Measurements from ENCODE around the gene ATAD2B.

The ATAD2B gene

GRCh38 chr2:23912054-23912453 lies 14.9 kb downstream of the ATAD2B start:
- DNase-seq (ENCODE audit: low read depth), result no peak

- DNase-seq (ENCODE audit: low read depth), result no peak
Observed at GRCh38 chr2:23905155-23905554, 21.8 kb downstream of the ATAD2B start.

GRCh38 chr2:23904692-23905091 lies 22.2 kb downstream of the ATAD2B start:
- DNase-seq (ENCODE audit: low read depth), result no peak

- DNase-seq (ENCODE audit: low read depth), result no peak
Observed at GRCh38 chr2:23904215-23904614, 22.7 kb downstream of the ATAD2B start.

- DNase-seq (ENCODE audit: low read depth), result no peak
Observed at GRCh38 chr2:23903034-23903433, 23.9 kb downstream of the ATAD2B start.

- DNase-seq (ENCODE audit: low read depth), result no peak
Observed at GRCh38 chr2:23901966-23902846, 24.7 kb downstream of the ATAD2B start.

GRCh38 chr2:23900541-23901322 lies 26.2 kb downstream of the ATAD2B start:
- no peak for DNase-seq (ENCODE audit: low read depth)

GRCh38 chr2:23900133-23900532 lies 26.8 kb downstream of the ATAD2B start:
- no peak for DNase-seq (ENCODE audit: low read depth)

GRCh38 chr2:23871206-23871605 lies 55.7 kb downstream of the ATAD2B start:
- no peak for DNase-seq (ENCODE audit: low read depth)

- no peak for DNase-seq (ENCODE audit: low read depth)
Observed at GRCh38 chr2:23867449-23867848, 59.5 kb downstream of the ATAD2B start.

- DNase-seq (ENCODE audit: low read depth), result no peak
Observed at GRCh38 chr2:23862716-23863426, 64.1 kb downstream of the ATAD2B start.

- no peak for DNase-seq (ENCODE audit: low read depth)
Observed at GRCh38 chr2:23861952-23862351, 65.0 kb downstream of the ATAD2B start.

- DNase-seq (ENCODE audit: low read depth), result no peak
Observed at GRCh38 chr2:23859983-23860382, 66.9 kb downstream of the ATAD2B start.

GRCh38 chr2:23859234-23859633 lies 67.7 kb downstream of the ATAD2B start:
- no peak for DNase-seq (ENCODE audit: low read depth)

- no peak for DNase-seq (ENCODE audit: low read depth)
Observed at GRCh38 chr2:23850564-23851256, 76.2 kb downstream of the ATAD2B start.

GRCh38 chr2:23844905-23845304 lies 82.0 kb downstream of the ATAD2B start:
- DNase-seq (ENCODE audit: low read depth), result no peak

- no peak for DNase-seq (ENCODE audit: low read depth)
Observed at GRCh38 chr2:23843051-23843976, 83.6 kb downstream of the ATAD2B start.

GRCh38 chr2:23839919-23840578 lies 86.9 kb downstream of the ATAD2B start:
- DNase-seq (ENCODE audit: low read depth), result no peak

GRCh38 chr2:23838996-23839395 lies 87.9 kb downstream of the ATAD2B start:
- DNase-seq (ENCODE audit: low read depth), result no peak

GRCh38 chr2:23838581-23838980 lies 88.3 kb downstream of the ATAD2B start:
- DNase-seq (ENCODE audit: low read depth), result no peak

Data from activated T-helper 9 cell treated with anti-CD3 and anti-CD28 coated beads, Interleukin-2, amount 50 U/mL, for 16 hours (primary cell).